Stimulated activated naive CD8-positive, alpha-beta T cell treated with anti-CD3 and anti-CD28 coated beads, Interleukin-15, amount 100 ng/mL, for 72 hours (primary cell): ENCODE measurements around the gene AMPD3.

Source experiments
- ATAC-seq: fragments of 150-1000 bp; cut with Tn5 transposase; 2 replicates; pipeline ENCODE4 v1.10.0; 2021; ENCODE audit warnings: mild to moderate bottlenecking, moderate library complexity
- DNase-seq, 2 donors: peaks; one replicate each; pipeline ENCODE4 v3.0.0; 2021 to 2022
- H3K27ac Mint-ChIP-seq, 2 donors: one replicate each; pipeline ENCODE4 v1.8.0; 2022; ENCODE audit warnings: mild to moderate bottlenecking in 2 of 2, mixed read lengths in 2 of 2, moderate library complexity in 2 of 2
- H3K27me3 Mint-ChIP-seq: one replicate; pipeline ENCODE4 v1.8.0; 2022; ENCODE audit warnings: mixed read lengths
- H3K4me1 Mint-ChIP-seq: one replicate; pipeline ENCODE4 v1.8.0; 2022; ENCODE audit warnings: mild to moderate bottlenecking, mixed read lengths
- H3K4me3 Mint-ChIP-seq, 2 donors: one replicate each; pipeline ENCODE4 v1.8.0; 2022; ENCODE audit warnings: mild to moderate bottlenecking in 2 of 2, mixed read lengths in 2 of 2, moderate library complexity in 1 of 2
- H3K9me3 Mint-ChIP-seq, 2 donors: one replicate each; pipeline ENCODE4 v1.8.0; 2022; ENCODE audit warnings: mixed read lengths in 2 of 2

The AMPD3 gene

GRCh38 chr11:10454878-10455631 is at the start of gene AMPD3:
Gene AMPD3, plus strand, starts transcription at chr11:10455264. Its CDS starts 6,256 bp downstream, at chr11:10461520.
- Mint-ChIP-seq H3K4me1 (peaks cover 90% of the 10 kb centered on the region), H3K27me3 (no peaks in the 10 kb centered on the region), H3K9me3 (no peaks in the 10 kb centered on the region), H3K4me3 (peak within 1 kb of the TSS; percentile 94 to 97), H3K27ac (peak within 1 kb of the TSS; percentile 90)
- DNase-seq (peak in 1 of 2 donors; percentile 55), ATAC-seq (peak; percentile 39)

- Mint-ChIP-seq H3K9me3 (no peaks in the 10 kb centered on the region), H3K27me3 (no peaks in the 10 kb centered on the region), H3K27ac (no peak overlapping the region), H3K4me3 (no peak overlapping the region), H3K4me1 (peaks cover 23% of the 10 kb centered on the region)
- peak; percentile 92 for ATAC-seq
- peak; percentile 43 to 47 for DNase-seq
These were observed 49.0 kb upstream of the AMPD3 start for GRCh38 chr11:10405865-10406592.

- H3K4me1 Mint-ChIP-seq, result peaks cover 23% of the 10 kb centered on the region
- no peaks in the 10 kb centered on the region for H3K9me3 Mint-ChIP-seq
- ATAC-seq (no peak), DNase-seq (no peak)
- H3K27me3 Mint-ChIP-seq, result no peaks in the 10 kb centered on the region
- H3K27ac Mint-ChIP-seq, result no peak overlapping the region
- H3K4me3 Mint-ChIP-seq, result no peak overlapping the region
These were observed 48.0 kb upstream of the AMPD3 start for GRCh38 chr11:10407055-10407454.

- no peaks in the 10 kb centered on the region for H3K27me3 Mint-ChIP-seq
- H3K27ac Mint-ChIP-seq, result no peak overlapping the region
- no peaks in the 10 kb centered on the region for H3K9me3 Mint-ChIP-seq
- DNase-seq (no peak), ATAC-seq (no peak)
- peaks cover 23% of the 10 kb centered on the region for H3K4me1 Mint-ChIP-seq
- no peak overlapping the region for H3K4me3 Mint-ChIP-seq
These were observed 47.0 kb upstream of the AMPD3 start for GRCh38 chr11:10407749-10408685.

GRCh38 chr11:10409207-10409661 is 45.8 kb upstream of the AMPD3 start:
- Mint-ChIP-seq H3K27ac (no peak overlapping the region), H3K9me3 (no peaks in the 10 kb centered on the region), H3K27me3 (peaks cover 6% of the 10 kb centered on the region), H3K4me3 (no peak overlapping the region), H3K4me1 (peaks cover 32% of the 10 kb centered on the region)
- DNase-seq (no peak), ATAC-seq (no peak)

GRCh38 chr11:10410106-10410843 is 44.8 kb upstream of the AMPD3 start:
- H3K4me1 Mint-ChIP-seq, result peaks cover 43% of the 10 kb centered on the region
- H3K27ac Mint-ChIP-seq, result no peak overlapping the region
- peaks cover 11% of the 10 kb centered on the region for H3K27me3 Mint-ChIP-seq
- ATAC-seq, result no peak
- no peak for DNase-seq
- no peaks in the 10 kb centered on the region for H3K9me3 Mint-ChIP-seq
- no peak overlapping the region for H3K4me3 Mint-ChIP-seq

GRCh38 chr11:10410844-10411200 is 44.2 kb upstream of the AMPD3 start:
- no peak for ATAC-seq
- peaks cover 11% of the 10 kb centered on the region for H3K27me3 Mint-ChIP-seq
- H3K9me3 Mint-ChIP-seq, result no peaks in the 10 kb centered on the region
- no peak overlapping the region for H3K4me3 Mint-ChIP-seq
- no peak for DNase-seq
- H3K4me1 Mint-ChIP-seq, result peaks cover 43% of the 10 kb centered on the region
- H3K27ac Mint-ChIP-seq, result no peak overlapping the region

GRCh38 chr11:10412266-10412665 is 42.8 kb upstream of the AMPD3 start:
- DNase-seq (no peak), ATAC-seq (no peak)
- no peak overlapping the region for H3K27ac Mint-ChIP-seq
- H3K9me3 Mint-ChIP-seq, result no peaks in the 10 kb centered on the region
- peaks cover 17% of the 10 kb centered on the region for H3K27me3 Mint-ChIP-seq
- peaks cover 38% of the 10 kb centered on the region for H3K4me1 Mint-ChIP-seq
- no peak overlapping the region for H3K4me3 Mint-ChIP-seq

- DNase-seq (peak; percentile 24 to 37), ATAC-seq (peak; percentile 86)
- Mint-ChIP-seq H3K4me1 (peaks cover 33% of the 10 kb centered on the region), H3K4me3 (no peak overlapping the region), H3K27ac (no peak overlapping the region), H3K27me3 (peaks cover 17% of the 10 kb centered on the region), H3K9me3 (no peaks in the 10 kb centered on the region)
These were observed 41.8 kb upstream of the AMPD3 start for GRCh38 chr11:10413268-10413667.

GRCh38 chr11:10414181-10414580 is 40.9 kb upstream of the AMPD3 start:
- no peak overlapping the region for H3K27ac Mint-ChIP-seq
- H3K27me3 Mint-ChIP-seq, result peaks cover 17% of the 10 kb centered on the region
- no peak for DNase-seq
- peaks cover 29% of the 10 kb centered on the region for H3K4me1 Mint-ChIP-seq
- ATAC-seq, result no peak
- H3K4me3 Mint-ChIP-seq, result peak overlapping the region in 1 of 2 donors; percentile 2
- H3K9me3 Mint-ChIP-seq, result no peaks in the 10 kb centered on the region

- peaks cover 24% of the 10 kb centered on the region for H3K4me1 Mint-ChIP-seq
- peaks cover 17% of the 10 kb centered on the region for H3K27me3 Mint-ChIP-seq
- no peak for ATAC-seq
- H3K27ac Mint-ChIP-seq, result peak overlapping the region in 1 of 2 donors; percentile 75
- no peak for DNase-seq
- H3K4me3 Mint-ChIP-seq, result peak overlapping the region in 1 of 2 donors; percentile 52
- H3K9me3 Mint-ChIP-seq, result no peaks in the 10 kb centered on the region
These were observed 40.4 kb upstream of the AMPD3 start for GRCh38 chr11:10414659-10415058.

GRCh38 chr11:10415817-10416392 is 39.2 kb upstream of the AMPD3 start:
- peaks cover 22% of the 10 kb centered on the region for H3K4me1 Mint-ChIP-seq
- H3K27me3 Mint-ChIP-seq, result peaks cover 17% of the 10 kb centered on the region
- no peaks in the 10 kb centered on the region for H3K9me3 Mint-ChIP-seq
- ATAC-seq (no peak), DNase-seq (no peak)
- H3K4me3 Mint-ChIP-seq, result no peak overlapping the region
- H3K27ac Mint-ChIP-seq, result no peak overlapping the region

- peaks cover 0 to 6% of the 10 kb centered on the region in 2 donors for H3K9me3 Mint-ChIP-seq
- no peak overlapping the region for H3K27ac Mint-ChIP-seq
- H3K4me1 Mint-ChIP-seq, result peaks cover 21% of the 10 kb centered on the region
- ATAC-seq, result no peak
- H3K27me3 Mint-ChIP-seq, result peaks cover 25% of the 10 kb centered on the region
- DNase-seq, result no peak
- no peak overlapping the region for H3K4me3 Mint-ChIP-seq
These were observed 36.7 kb upstream of the AMPD3 start for GRCh38 chr11:10418259-10418949.

- Mint-ChIP-seq H3K4me1 (peaks cover 16% of the 10 kb centered on the region), H3K27me3 (peaks cover 22% of the 10 kb centered on the region), H3K27ac (no peak overlapping the region), H3K4me3 (no peak overlapping the region), H3K9me3 (peaks cover 0 to 7% of the 10 kb centered on the region in 2 donors)
- ATAC-seq, result no peak
- DNase-seq, result no peak
These were observed 36.1 kb upstream of the AMPD3 start for GRCh38 chr11:10418950-10419310.
